ENCODE results near the gene TNIP2.

Gene TNIP2

DNA sequence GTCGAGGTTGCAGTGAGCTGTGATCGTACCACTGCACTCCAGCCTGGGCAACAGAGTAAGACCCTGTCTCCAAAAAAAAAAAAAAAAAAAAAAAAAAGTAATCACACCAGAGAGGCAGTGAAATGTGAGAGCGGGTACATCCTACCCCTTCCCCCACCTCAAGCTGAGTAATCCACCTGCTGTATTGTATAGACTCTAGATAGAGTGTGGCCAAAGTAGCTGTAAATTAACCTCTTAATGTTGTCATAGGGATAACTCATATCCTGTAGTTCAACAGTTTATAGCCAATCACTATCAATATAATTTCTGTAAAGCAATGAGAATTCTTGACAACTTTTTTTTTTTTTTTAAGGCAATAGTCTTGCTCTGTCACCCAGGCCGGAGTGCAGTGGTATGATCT, 30.8 kb downstream of the TNIP2 start:
- Histone ChIP-seq H3K9me2 (replicated peaks; ENCODE audit: insufficient read depth, low read length) (no peaks in the 10 kb centered on the region), H3K4me3 (ENCODE audit: insufficient read depth, low read length, poor library complexity, severe bottlenecking) (no peak overlapping the region), H3K79me2 (ENCODE audit: insufficient read depth, low read length) (no peaks in the 10 kb centered on the region), H4K20me1 (ENCODE audit: low read depth, low read length) (no peaks in the 10 kb centered on the region), H2AFZ (ENCODE audit: low read depth, low read length, severe bottlenecking) (no peak overlapping the region), H3K9ac (ENCODE audit: low read length) (no peak overlapping the region), H3K9me3 (ENCODE audit: insufficient read depth, low read length) (no peaks in the 10 kb centered on the region), H3K4me2 (ENCODE audit: low read depth, low read length, poor library complexity, severe bottlenecking) (no peak overlapping the region), H3K27me3 (ENCODE audit: low read length) (no peaks in the 10 kb centered on the region), H3K36me3 (ENCODE audit: low read length) (no peaks in the 10 kb centered on the region; the same call in 1 of the 2 replicates), H3K27ac (ENCODE audit: low read depth, low read length) (no peak overlapping the region), H3F3A (ENCODE audit: insufficient read depth) (peaks cover 4% of the 10 kb centered on the region; the same call in 1 of the 2 replicates)
- TF ChIP-seq, protein P1, sequence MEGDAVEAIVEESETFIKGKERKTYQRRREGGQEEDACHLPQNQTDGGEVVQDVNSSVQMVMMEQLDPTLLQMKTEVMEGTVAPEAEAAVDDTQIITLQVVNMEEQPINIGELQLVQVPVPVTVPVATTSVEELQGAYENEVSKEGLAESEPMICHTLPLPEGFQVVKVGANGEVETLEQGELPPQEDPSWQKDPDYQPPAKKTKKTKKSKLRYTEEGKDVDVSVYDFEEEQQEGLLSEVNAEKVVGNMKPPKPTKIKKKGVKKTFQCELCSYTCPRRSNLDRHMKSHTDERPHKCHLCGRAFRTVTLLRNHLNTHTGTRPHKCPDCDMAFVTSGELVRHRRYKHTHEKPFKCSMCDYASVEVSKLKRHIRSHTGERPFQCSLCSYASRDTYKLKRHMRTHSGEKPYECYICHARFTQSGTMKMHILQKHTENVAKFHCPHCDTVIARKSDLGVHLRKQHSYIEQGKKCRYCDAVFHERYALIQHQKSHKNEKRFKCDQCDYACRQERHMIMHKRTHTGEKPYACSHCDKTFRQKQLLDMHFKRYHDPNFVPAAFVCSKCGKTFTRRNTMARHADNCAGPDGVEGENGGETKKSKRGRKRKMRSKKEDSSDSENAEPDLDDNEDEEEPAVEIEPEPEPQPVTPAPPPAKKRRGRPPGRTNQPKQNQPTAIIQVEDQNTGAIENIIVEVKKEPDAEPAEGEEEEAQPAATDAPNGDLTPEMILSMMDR (IDR thresholded peaks at IDR 0.05; ENCODE audit: insufficient read depth, low read length, poor library complexity, severe bottlenecking): no peak
- no peak for TF ChIP-seq EZH2phosphoT487 (conservative IDR thresholded peaks at IDR 0.05; ENCODE audit: low read length)

DNA sequence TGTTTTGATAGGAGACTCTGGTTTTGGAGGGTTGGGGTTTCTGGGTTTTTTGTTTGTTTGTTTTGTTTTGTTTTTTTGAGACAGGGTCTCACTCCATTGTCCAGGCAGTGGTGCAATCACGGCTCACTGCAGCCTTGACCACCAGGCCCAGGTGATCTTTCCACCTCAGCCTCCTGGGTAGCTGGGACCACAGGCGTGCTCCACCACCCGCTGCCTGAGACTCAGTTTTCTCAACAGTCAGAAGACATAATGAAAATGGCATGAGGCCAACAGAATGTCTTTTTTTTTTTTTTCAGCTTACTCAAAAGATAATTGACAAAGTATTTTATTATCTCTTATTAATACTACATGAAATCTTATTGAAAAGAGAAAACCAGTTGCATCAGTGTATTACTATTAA, 32.4 kb downstream of the TNIP2 start:
- Histone ChIP-seq H3K9me2 (replicated peaks; ENCODE audit: insufficient read depth, low read length) (no peaks in the 10 kb centered on the region), H2AFZ (ENCODE audit: low read depth, low read length, severe bottlenecking) (no peak overlapping the region), H3K79me2 (ENCODE audit: insufficient read depth, low read length) (no peaks in the 10 kb centered on the region), H3K4me2 (ENCODE audit: low read depth, low read length, poor library complexity, severe bottlenecking) (no peak overlapping the region), H3F3A (ENCODE audit: insufficient read depth) (peaks cover 4% of the 10 kb centered on the region; the same call in 1 of the 2 replicates), H3K9ac (ENCODE audit: low read length) (no peak overlapping the region), H3K27me3 (ENCODE audit: low read length) (no peaks in the 10 kb centered on the region), H3K27ac (ENCODE audit: low read depth, low read length) (no peak overlapping the region), H4K20me1 (ENCODE audit: low read depth, low read length) (no peaks in the 10 kb centered on the region), H3K4me3 (ENCODE audit: insufficient read depth, low read length, poor library complexity, severe bottlenecking) (no peak overlapping the region), H3K9me3 (ENCODE audit: insufficient read depth, low read length) (no peaks in the 10 kb centered on the region), H3K36me3 (ENCODE audit: low read length) (peaks cover under 1% of the 10 kb centered on the region; the same call in 1 of the 2 replicates)
- TF ChIP-seq EZH2phosphoT487 (conservative IDR thresholded peaks at IDR 0.05; ENCODE audit: low read length): no peak
- TF ChIP-seq, protein P1 (IDR thresholded peaks at IDR 0.05; ENCODE audit: insufficient read depth, low read length, poor library complexity, severe bottlenecking): no peak

DNA sequence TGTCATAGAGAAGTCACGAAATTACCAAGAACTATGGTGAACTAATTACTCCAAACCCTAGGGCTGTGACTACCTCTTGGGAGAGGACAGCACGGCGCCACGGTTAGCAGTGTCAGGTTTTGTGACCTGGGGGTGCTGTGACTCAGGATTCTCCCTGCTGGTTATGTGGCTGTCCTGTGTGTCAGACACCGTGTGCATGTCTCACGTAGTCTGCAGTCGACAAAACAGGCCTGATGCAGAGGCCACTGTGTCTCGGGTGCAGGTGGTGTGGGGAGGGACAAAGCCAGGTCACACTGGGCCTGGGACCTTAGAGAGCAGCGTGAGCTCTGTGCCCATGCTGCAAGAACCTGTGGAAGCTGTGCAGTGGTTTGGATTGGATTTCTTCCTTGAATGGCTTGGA, 34.1 kb downstream of the TNIP2 start:
- Histone ChIP-seq H3K4me2 (ENCODE audit: low read depth, low read length, poor library complexity, severe bottlenecking) (no peak overlapping the region), H3K36me3 (ENCODE audit: low read length) (peaks cover 8% of the 10 kb centered on the region; the same call in 1 of the 2 replicates), H3K9me3 (ENCODE audit: insufficient read depth, low read length) (no peaks in the 10 kb centered on the region), H3F3A (ENCODE audit: insufficient read depth) (peaks cover 4% of the 10 kb centered on the region; the same call in 1 of the 2 replicates), H3K27me3 (ENCODE audit: low read length) (no peaks in the 10 kb centered on the region), H3K9me2 (replicated peaks; ENCODE audit: insufficient read depth, low read length) (no peaks in the 10 kb centered on the region), H4K20me1 (ENCODE audit: low read depth, low read length) (no peaks in the 10 kb centered on the region), H3K4me3 (ENCODE audit: insufficient read depth, low read length, poor library complexity, severe bottlenecking) (no peak overlapping the region), H3K27ac (ENCODE audit: low read depth, low read length) (no peak overlapping the region), H3K9ac (ENCODE audit: low read length) (no peak overlapping the region), H3K79me2 (ENCODE audit: insufficient read depth, low read length) (no peaks in the 10 kb centered on the region), H2AFZ (ENCODE audit: low read depth, low read length, severe bottlenecking) (no peak overlapping the region)
- TF ChIP-seq, protein P1 (IDR thresholded peaks at IDR 0.05; ENCODE audit: insufficient read depth, low read length, poor library complexity, severe bottlenecking): no peak
- no peak for TF ChIP-seq EZH2phosphoT487 (conservative IDR thresholded peaks at IDR 0.05; ENCODE audit: low read length)
